ENCODE measurements around the gene IL37.
A peak's percentile ranks its signal among the peaks of the same experiment; 100 is the strongest.

The IL37 gene, protein sequence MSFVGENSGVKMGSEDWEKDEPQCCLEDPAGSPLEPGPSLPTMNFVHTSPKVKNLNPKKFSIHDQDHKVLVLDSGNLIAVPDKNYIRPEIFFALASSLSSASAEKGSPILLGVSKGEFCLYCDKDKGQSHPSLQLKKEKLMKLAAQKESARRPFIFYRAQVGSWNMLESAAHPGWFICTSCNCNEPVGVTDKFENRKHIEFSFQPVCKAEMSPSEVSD

GRCh38 chr2:112910865-112911264 lies at the start of gene IL37:
IL37 (plus strand) TSS chr2:112911165; CDS start chr2:112913013, 1,848 bp downstream.
- intact Hi-C loops (cut with micrococcal nuclease) = no loop called here
- Mint-ChIP-seq H3K9me3 (peaks cover 12% of the 10 kb centered on the region), H3K36me3 (ENCODE audit: low read depth) (no peaks in the 10 kb centered on the region), H3K27me3 (no peaks in the 10 kb centered on the region), H3K4me1 (ENCODE audit: low read depth) (peaks cover 11% of the 10 kb centered on the region), H3K4me3 (no peak within 1 kb of the TSS), H3K27ac (no peak within 1 kb of the TSS)

DNA sequence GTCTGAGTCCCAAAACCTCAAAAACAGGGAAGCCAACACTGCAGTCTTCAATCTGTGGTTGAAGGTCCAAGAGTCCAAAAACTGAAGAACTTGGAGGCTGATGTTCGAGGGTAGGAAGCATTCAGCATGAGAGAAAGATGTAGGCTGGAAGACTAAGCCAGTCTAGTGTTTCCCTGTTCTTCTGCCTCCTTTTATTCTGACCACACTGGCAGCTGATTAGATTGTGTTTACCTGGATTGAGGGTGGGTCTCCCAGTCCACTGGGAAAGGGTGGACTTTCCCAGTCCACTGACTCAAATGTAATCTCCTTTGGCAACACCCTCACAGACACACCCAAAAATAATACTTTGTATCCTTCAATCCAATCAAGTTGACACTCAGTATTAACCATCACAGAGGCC lies 46.9 kb upstream of the IL37 start:
- Mint-ChIP-seq H3K9me3 (peaks cover 25% of the 10 kb centered on the region), H3K36me3 (ENCODE audit: low read depth) (no peaks in the 10 kb centered on the region), H3K4me3 (no peak overlapping the region), H3K27ac (no peak overlapping the region), H3K27me3 (peaks cover 3% of the 10 kb centered on the region), H3K4me1 (ENCODE audit: low read depth) (peaks cover 32% of the 10 kb centered on the region)
- intact Hi-C loops (cut with micrococcal nuclease) = no loop called here

- H3K27me3 Mint-ChIP-seq = peaks cover 3% of the 10 kb centered on the region
- H3K9me3 Mint-ChIP-seq = peaks cover 14% of the 10 kb centered on the region
- H3K36me3 Mint-ChIP-seq (ENCODE audit: low read depth) = no peaks in the 10 kb centered on the region
- peaks cover 48% of the 10 kb centered on the region for H3K4me1 Mint-ChIP-seq (ENCODE audit: low read depth)
- no peak overlapping the region for H3K27ac Mint-ChIP-seq
- intact Hi-C loops (cut with micrococcal nuclease) = no loop called here
- no peak overlapping the region for H3K4me3 Mint-ChIP-seq
Measured at GRCh38 chr2:112866128-112866835, 44.7 kb upstream of the IL37 start.

GRCh38 chr2:112867701-112868631 lies 43.0 kb upstream of the IL37 start:
- intact Hi-C loops (cut with micrococcal nuclease) = no loop called here
- Mint-ChIP-seq H3K27ac (peak overlapping the region; percentile 77), H3K27me3 (peaks cover 3% of the 10 kb centered on the region), H3K9me3 (peaks cover 2% of the 10 kb centered on the region), H3K4me3 (no peak overlapping the region), H3K36me3 (ENCODE audit: low read depth) (no peaks in the 10 kb centered on the region), H3K4me1 (ENCODE audit: low read depth) (peaks cover 57% of the 10 kb centered on the region)

GRCh38 chr2:112869258-112869842 lies 41.6 kb upstream of the IL37 start:
- Mint-ChIP-seq H3K4me3 (peak overlapping the region; percentile 17), H3K27me3 (peaks cover 3% of the 10 kb centered on the region), H3K27ac (peak overlapping the region; percentile 77), H3K4me1 (ENCODE audit: low read depth) (peaks cover 57% of the 10 kb centered on the region), H3K36me3 (ENCODE audit: low read depth) (no peaks in the 10 kb centered on the region), H3K9me3 (no peaks in the 10 kb centered on the region)
- intact Hi-C loops (cut with micrococcal nuclease) = no loop called here

DNA sequence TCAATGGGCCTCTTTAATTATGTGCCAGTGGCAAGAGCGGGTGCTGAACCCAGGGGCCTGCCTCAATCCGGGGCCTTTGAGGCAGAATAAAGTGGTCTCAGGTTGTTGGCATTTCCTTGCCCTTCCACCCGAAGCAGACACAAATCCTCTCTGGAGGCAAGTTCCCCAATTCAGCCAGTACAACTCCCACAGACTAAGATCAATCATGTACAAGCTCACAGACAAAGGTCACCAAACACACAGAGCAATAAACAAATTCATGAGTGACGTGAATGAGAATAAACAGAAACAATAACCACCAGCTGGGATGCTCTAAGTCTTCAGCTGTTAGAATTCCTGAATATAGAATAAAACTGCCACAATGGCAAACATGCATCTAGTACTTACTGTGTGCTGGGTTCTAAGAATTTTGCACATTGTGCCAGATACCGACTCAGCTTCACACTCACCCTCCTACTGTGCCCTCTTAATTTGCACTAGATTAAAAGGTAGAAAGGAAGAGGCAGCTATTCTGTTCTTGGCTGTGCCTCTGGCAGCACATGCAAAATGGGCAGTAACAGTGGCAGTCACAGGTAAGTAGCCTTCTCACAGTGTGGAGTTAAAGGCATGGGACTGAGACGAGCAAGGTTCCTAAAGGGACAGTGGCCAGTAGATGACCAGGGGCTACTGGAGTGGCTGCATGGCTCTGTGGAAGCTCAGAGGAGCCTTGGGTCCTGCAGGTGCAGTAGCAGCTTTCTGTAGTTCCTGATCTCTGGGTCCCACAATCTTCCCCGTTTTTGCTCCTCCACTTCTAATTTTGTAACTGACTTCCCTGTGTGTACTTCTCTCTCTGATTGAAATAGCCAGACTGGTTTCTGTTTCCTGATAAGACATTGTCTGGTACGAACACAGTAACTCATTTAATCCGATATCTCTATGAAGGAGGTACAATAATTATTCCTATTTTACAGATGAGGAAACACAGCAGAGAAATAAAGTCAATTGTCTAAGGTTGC lies 39.8 kb upstream of the IL37 start:
- H3K27me3 Mint-ChIP-seq = peaks cover 2% of the 10 kb centered on the region
- H3K4me3 Mint-ChIP-seq = peak overlapping the region; percentile 2
- no peaks in the 10 kb centered on the region for H3K36me3 Mint-ChIP-seq (ENCODE audit: low read depth)
- H3K27ac Mint-ChIP-seq = peak overlapping the region; percentile 49
- intact Hi-C loops (cut with micrococcal nuclease) = no loop called here
- peaks cover 47% of the 10 kb centered on the region for H3K4me1 Mint-ChIP-seq (ENCODE audit: low read depth)
- no peaks in the 10 kb centered on the region for H3K9me3 Mint-ChIP-seq

DNA sequence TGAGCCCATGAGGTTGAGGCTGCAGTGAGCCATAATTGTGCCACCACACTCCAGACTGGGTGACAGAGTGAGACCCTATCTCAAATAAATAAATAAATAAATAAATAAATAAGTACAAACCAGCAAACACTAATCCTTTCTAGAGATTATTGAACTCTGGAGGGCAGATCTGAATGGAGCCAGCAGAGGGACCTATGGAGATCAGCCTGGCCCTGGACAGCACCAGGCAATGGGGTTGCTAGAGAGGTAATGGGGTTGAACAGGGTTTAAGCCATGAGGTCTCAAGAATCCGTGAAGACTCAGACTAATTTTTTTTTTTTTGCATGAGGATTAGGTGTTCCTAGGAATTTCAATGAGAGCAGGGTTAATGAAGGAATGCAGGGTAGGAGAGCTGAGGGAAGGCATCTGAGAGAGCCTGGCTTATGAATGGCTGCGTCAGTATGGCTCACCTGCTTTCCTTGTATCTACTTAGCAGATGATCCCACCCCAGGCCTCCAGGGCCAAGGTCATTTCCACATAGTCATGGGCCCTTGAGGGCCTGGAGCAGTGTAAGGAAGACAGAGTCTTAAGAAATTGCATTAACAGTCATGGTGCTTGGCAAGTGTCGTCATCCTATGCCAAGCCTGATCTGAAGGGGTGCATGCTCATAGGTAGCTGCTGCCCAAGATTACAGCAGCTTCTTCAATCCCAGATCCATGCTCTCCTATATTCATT lies 34.6 kb upstream of the IL37 start:
- H3K9me3 Mint-ChIP-seq = no peaks in the 10 kb centered on the region
- intact Hi-C loops (cut with micrococcal nuclease) = no loop called here
- no peaks in the 10 kb centered on the region for H3K27me3 Mint-ChIP-seq
- H3K36me3 Mint-ChIP-seq (ENCODE audit: low read depth) = no peaks in the 10 kb centered on the region
- no peak overlapping the region for H3K4me3 Mint-ChIP-seq
- H3K27ac Mint-ChIP-seq = no peak overlapping the region
- peaks cover 48% of the 10 kb centered on the region for H3K4me1 Mint-ChIP-seq (ENCODE audit: low read depth)

- no peak overlapping the region for H3K4me3 Mint-ChIP-seq
- H3K4me1 Mint-ChIP-seq (ENCODE audit: low read depth) = peaks cover 48% of the 10 kb centered on the region
Measured at GRCh38 chr2:112876971-112877361, 34.0 kb upstream of the IL37 start.

GRCh38 chr2:112877423-112877822 lies 33.5 kb upstream of the IL37 start:
- Mint-ChIP-seq H3K4me1 (ENCODE audit: low read depth) (peaks cover 48% of the 10 kb centered on the region), H3K27me3 (no peaks in the 10 kb centered on the region), H3K9me3 (no peaks in the 10 kb centered on the region), H3K27ac (no peak overlapping the region), H3K36me3 (ENCODE audit: low read depth) (no peaks in the 10 kb centered on the region), H3K4me3 (no peak overlapping the region)
- intact Hi-C loops (cut with micrococcal nuclease) = no loop called here

More at GRCh38 chr2:112876971-112877361, 34.0 kb upstream of the IL37 start:
- Mint-ChIP-seq H3K9me3 (no peaks in the 10 kb centered on the region), H3K27me3 (no peaks in the 10 kb centered on the region), H3K27ac (no peak overlapping the region), H3K36me3 (ENCODE audit: low read depth) (no peaks in the 10 kb centered on the region)
- intact Hi-C loops (cut with micrococcal nuclease) = no loop called here

- intact Hi-C loops (cut with micrococcal nuclease) = loop anchor here (5.0 kb wide), 1 partner anchor 42 kb away; the partner anchor contains the start of gene IL1B
- Mint-ChIP-seq H3K36me3 (ENCODE audit: low read depth) (no peaks in the 10 kb centered on the region), H3K9me3 (no peaks in the 10 kb centered on the region), H3K27ac (peak overlapping the region; percentile 82), H3K4me3 (no peak overlapping the region), H3K4me1 (ENCODE audit: low read depth) (peaks cover 65% of the 10 kb centered on the region), H3K27me3 (no peaks in the 10 kb centered on the region)
Measured at GRCh38 chr2:112879491-112880041, 31.4 kb upstream of the IL37 start.

GRCh38 chr2:112880091-112880531 lies 30.9 kb upstream of the IL37 start:
- H3K36me3 Mint-ChIP-seq (ENCODE audit: low read depth) = no peaks in the 10 kb centered on the region
- H3K9me3 Mint-ChIP-seq = no peaks in the 10 kb centered on the region
- no peaks in the 10 kb centered on the region for H3K27me3 Mint-ChIP-seq
- intact Hi-C loops (cut with micrococcal nuclease) = loop anchor here (5.0 kb wide), 1 partner anchor 43 kb away; the partner anchor contains the start of gene IL1B
- no peak overlapping the region for H3K4me3 Mint-ChIP-seq
- peak overlapping the region; percentile 82 for H3K27ac Mint-ChIP-seq
- H3K4me1 Mint-ChIP-seq (ENCODE audit: low read depth) = peaks cover 70% of the 10 kb centered on the region

GRCh38 chr2:112880696-112881095 lies 30.3 kb upstream of the IL37 start:
- no peaks in the 10 kb centered on the region for H3K27me3 Mint-ChIP-seq
- peaks cover 76% of the 10 kb centered on the region for H3K4me1 Mint-ChIP-seq (ENCODE audit: low read depth)
- no peaks in the 10 kb centered on the region for H3K36me3 Mint-ChIP-seq (ENCODE audit: low read depth)
- no peaks in the 10 kb centered on the region for H3K9me3 Mint-ChIP-seq
- H3K27ac Mint-ChIP-seq = peak overlapping the region; percentile 82
- intact Hi-C loops (cut with micrococcal nuclease) = loop anchor here (5.0 kb wide), 1 partner anchor 43 kb away; the partner anchor contains the start of gene IL1B
- no peak overlapping the region for H3K4me3 Mint-ChIP-seq
